ENCODE results near the gene TRIM50.
"Not testable (repeated sequence)": the region's sequence is repeated elsewhere in the genome, so short reads cannot be mapped to it uniquely, and the experiment has no call there.

Gene TRIM50

DNA sequence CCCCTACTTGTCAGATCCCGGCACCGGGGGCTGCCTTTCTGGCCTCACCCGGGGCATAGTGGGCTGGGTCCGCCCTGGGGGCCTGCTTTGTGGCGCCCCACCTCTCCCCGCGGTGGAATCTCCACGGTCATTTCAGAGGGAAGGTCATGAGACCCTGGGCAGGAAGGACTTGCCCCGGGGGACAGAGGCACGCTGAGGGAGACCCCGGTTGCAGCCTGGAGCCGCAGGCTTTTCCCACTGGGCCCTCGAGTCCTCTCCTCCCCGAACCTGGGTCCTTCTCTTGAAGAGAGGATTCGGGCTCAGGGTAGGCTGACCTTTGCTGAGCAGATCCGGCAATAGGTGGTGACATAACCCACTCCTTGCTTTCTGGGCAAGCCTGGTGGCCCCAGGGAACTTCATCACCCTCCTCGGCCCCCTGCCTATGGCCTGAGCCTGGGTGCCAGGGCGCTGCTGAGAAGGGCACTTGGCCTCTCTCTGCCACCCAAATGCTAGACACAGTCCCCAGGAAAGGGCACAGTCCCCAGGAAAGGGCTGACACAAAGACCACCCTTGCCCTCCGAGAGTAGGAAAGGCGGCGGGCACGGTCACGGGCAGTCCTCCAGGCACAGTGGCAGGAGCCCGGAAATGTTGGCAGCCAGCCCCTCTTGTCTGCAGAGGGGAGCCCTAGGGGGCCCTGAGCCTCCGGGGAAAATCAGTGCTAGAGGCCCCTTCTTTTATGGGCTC is 36.3 kb upstream of the TRIM50 start:
- H3K27ac ChIP-seq = no peak overlapping the region

DNA sequence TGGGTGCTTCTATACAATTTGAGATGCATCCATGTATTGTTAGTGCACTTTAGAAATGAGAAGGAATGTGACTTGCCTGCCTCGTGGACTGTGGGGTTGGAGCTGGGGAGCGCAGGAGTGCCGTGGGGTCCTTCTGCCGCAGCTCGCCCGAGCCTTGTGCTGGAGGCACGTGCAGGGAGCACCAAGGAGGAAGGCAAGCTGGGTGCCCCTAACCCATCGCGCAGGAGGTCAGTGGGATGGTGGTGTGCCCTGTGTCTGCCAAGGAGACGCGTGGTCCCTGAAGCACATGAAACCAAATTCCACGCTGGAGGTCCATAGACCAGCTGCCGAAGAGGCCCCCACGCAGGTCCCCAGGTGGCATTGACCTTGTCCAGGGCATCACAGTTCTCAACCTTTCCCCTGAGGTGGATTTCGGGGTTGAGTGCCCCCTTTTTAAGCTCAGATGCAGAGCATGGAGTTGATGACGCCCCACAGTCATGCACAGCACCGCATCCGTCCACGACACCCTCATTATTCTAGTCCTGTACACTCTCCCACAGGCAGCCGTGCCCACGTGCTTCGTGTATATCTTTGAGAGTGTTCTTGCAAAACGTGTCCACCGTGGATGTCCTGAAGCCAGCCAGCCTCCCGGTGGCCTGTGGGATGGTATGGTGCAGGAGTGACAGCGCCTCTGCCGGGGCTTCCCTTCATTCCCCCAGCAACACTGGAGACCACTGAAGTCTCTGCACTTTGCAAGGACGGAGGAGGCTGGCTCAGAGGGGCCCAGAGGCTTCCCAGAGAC is 35.5 kb upstream of the TRIM50 start:
- H3K27ac ChIP-seq = no peak overlapping the region
- no peak for TF ChIP-seq ZFX (IDR thresholded peaks at IDR 0.05; ENCODE audit: borderline replicate concordance)
- TF ChIP-seq, protein P1, sequence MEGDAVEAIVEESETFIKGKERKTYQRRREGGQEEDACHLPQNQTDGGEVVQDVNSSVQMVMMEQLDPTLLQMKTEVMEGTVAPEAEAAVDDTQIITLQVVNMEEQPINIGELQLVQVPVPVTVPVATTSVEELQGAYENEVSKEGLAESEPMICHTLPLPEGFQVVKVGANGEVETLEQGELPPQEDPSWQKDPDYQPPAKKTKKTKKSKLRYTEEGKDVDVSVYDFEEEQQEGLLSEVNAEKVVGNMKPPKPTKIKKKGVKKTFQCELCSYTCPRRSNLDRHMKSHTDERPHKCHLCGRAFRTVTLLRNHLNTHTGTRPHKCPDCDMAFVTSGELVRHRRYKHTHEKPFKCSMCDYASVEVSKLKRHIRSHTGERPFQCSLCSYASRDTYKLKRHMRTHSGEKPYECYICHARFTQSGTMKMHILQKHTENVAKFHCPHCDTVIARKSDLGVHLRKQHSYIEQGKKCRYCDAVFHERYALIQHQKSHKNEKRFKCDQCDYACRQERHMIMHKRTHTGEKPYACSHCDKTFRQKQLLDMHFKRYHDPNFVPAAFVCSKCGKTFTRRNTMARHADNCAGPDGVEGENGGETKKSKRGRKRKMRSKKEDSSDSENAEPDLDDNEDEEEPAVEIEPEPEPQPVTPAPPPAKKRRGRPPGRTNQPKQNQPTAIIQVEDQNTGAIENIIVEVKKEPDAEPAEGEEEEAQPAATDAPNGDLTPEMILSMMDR (IDR thresholded peaks at IDR 0.05) = no peak

More for the DNA sequence above, 36.3 kb upstream of the TRIM50 start:
- TF ChIP-seq, protein P1 (IDR thresholded peaks at IDR 0.05) = no peak
- no peak for TF ChIP-seq ZFX (IDR thresholded peaks at IDR 0.05; ENCODE audit: borderline replicate concordance)

DNA sequence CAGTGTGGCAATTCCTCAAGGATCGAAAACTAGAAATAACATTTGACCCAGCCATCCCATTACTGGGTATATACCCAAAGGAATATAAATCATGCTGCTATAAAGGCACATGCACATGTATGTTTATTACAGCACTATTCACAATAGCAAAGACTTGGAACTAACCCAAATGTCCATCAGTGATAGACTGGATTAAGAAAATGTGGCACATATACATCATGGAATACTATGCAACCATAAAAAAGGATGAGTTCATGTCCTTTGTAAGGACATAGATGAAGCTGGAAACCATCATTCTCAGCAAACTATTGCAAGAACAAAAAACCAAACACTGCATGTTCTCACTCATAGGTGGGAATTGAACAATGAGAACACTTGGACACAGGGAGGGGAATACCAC is 32.7 kb upstream of the TRIM50 start:
- H3K27ac ChIP-seq = not testable (repeated sequence)

DNA sequence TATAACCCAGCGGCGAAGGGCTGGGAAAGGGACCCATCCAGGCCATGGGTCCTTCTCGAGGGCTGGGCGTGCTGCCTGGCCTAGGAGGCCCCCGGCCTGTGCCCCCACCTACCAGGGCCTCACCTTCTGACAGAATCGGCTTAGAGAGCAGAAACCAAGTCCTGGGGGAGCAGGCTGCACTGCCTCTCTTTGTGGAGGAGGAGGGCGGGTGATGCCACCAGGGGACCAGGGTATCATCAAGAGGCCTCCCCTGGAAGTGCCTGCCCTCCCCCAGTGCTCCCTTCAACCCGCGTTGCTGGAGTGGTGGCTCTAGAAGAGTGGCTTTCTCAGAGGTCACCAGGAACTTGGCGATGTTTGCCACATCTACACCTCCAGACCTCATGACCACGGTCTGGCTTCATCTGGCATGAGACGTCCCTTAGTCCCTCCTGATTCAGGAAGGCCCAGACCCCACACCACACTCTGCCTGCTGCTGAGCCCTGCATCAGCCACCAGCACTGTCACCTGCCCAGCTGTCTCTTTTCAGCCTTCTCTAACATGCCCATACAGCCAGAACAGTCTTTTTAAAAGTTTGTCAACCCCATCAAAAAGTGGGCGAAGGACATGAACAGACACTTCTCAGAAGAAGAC is 32.0 kb upstream of the TRIM50 start:
- no peak overlapping the region for H3K27ac ChIP-seq
- TF ChIP-seq, protein P1 (IDR thresholded peaks at IDR 0.05) = no peak
- no peak for TF ChIP-seq ZFX (IDR thresholded peaks at IDR 0.05; ENCODE audit: borderline replicate concordance)

DNA sequence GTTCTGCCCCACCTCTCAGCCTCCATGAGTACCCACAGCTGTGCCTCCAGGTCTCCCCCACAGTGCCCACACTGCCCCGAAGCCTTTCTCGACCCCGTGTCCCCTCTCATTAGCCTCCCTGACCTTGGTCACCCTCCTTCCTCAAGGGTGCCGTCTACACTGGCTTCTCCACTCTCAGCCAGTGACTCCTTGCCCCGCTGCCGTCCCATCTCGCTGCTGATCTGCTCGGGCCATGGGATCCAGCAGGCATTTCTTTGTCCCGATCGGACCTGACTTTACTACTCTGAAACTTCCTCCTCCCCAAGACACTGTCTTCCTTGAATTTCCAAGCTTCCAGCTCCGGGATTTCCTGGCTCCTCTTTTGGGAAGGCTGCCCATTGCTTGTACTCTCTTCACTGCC is 31.4 kb upstream of the TRIM50 start:
- TF ChIP-seq, protein P1 (IDR thresholded peaks at IDR 0.05) = no peak
- no peak for TF ChIP-seq ZFX (IDR thresholded peaks at IDR 0.05; ENCODE audit: borderline replicate concordance)
- no peak overlapping the region for H3K27ac ChIP-seq

DNA sequence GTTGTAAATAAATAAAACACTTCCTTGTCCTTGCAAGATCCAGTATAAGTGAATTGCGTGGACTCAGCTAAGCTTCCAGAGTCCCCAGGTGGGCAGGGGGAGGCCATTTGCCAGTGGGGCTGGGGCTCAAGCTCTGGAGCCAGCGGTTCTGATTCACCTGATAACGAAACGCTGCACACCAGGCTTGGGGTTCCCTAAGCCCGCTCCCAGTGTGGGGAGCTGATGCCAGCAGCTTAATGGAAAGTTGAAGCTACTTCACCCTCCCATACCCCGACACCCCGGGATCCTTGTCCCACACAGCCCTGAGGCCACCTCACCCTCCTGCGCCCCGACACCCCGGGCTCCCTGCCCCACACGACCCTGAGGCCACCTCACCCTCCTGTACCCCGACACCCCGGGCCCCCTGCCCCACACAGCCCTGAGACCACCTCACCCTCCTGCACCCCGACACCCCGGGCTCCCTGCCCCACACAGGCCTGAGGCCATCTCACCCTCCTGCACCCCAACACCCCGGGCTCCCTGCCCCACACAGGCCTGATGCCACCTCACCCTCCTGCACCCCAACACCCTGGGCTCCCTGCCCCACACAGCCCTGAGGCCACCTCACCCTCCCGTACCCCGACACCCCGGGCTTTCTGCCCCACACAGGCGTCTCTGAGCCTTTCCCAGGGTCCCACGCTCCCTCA is 30.9 kb upstream of the TRIM50 start:
- no peak for TF ChIP-seq ZFX (IDR thresholded peaks at IDR 0.05; ENCODE audit: borderline replicate concordance)
- TF ChIP-seq, protein P1 (IDR thresholded peaks at IDR 0.05) = no peak
- H3K27ac ChIP-seq = peak overlapping the region; percentile 77

DNA sequence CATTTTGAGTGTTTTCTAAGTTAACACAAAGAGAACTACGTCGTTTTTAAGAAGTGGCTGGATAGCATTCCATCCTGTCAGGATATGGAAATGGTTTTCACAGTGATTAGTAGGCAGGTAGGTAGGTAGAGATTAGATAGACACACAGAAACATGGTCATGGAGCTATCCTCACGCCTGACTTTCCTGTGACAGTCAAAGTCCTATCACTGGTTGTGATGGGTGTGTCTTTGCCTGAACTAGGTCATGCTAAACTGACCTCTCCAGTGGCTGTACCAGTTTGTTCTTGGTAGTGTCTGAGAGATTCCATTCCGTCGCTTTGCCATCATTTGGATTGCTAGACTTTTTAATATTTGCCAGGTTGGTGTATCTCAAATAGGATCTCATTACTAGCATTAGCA is 28.3 kb upstream of the TRIM50 start:
- H3K27ac ChIP-seq = no peak overlapping the region
- no peak for TF ChIP-seq ZFX (IDR thresholded peaks at IDR 0.05; ENCODE audit: borderline replicate concordance)
- TF ChIP-seq, protein P1 (IDR thresholded peaks at IDR 0.05) = no peak
